ENCODE results near the gene CCDC150.
"Not testable (repeated sequence)": the region's sequence is repeated elsewhere in the genome, so short reads cannot be mapped to it uniquely, and the experiment has no call there.

Gene CCDC150
- total RNA-seq: 0 to 0.42 reads per million in 2 donors

DNA sequence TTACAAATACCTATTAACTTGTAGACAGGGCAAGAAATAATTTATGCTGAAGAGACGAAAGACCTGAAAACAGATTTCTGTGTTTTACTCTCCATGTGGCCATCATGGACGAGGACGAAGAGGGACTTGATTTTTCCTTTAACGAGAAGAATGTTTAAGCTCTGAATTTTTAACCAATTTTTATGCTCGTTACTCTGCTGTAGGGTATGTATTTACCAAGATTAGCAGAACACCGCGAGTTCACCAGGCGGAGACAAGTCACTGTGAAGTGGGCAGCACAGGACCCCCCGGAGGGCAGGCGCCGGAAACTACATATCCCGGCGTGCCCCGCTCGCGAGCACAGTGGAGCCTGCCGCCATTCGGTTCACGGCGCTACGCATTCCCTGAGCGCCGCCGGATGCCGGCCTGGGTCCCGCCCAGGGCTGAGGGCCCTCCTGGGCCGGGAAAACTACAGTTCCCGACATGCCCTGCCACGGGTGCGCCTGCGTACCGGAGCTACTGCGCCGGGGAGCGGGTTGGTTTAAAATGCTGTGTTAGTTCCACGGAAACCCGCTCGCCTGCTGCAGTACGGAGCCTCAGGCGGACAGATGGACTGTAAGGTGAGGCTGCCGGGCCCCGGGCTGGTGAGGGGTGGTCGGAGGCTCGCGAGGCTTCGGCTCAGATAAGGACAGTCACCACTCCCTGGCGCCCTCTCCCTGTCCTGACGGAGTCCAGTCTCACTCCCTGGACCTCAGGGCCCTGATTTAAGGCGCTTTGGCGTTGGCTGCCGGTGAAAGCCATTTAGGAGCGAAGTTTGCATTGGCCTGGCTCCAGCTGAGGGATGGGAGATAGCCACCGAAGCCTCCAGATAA lies at the start of gene CCDC150:
CCDC150 (plus strand) TSS at position 536 of the 851 bp plus-strand sequence; CDS start at position 588, 52 bp downstream.
- peak; percentile 89 for DNase-seq

DNA sequence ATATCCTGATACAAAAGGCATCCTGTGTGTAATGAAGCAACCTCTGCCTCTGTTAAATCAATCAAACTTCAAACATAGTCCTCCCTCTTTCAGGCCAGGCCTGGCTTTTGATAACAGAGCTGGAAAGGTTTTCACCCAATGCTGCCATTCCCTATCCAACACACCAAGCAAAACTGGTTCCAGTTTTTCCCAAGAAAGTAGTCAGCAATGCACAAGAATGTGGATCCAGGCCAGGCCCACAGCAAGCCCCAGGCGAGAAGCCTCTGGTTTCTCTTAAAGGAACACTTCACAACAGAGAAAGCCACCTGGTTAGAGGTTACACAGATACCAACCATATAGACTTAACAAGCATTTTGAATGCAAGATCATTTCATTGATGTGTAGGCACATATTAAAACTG lies 49.2 kb upstream of the CCDC150 start:
- DNase-seq: no peak

- no peak for DNase-seq
Observed at GRCh38 chr2:196591004-196591403, 48.5 kb upstream of the CCDC150 start.

DNA sequence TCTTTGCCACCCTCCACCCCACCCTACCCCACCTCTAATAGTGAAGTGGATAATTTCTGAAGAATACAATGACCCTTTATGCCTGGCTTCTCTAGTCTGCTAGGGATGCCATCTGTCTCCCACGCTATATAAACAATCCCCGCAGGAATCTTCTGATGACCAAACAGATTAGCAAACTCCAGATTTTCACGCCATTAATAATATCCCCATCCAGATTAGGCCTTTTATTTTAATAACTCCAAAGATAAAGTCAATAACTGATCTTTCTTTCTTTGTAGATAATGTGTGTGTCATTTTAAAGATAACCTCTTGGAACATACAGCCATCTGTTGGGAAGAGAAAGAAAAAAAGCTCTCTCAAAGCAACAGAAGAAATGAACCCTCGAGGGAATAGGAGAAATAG lies 47.9 kb upstream of the CCDC150 start:
- no peak for DNase-seq

DNA sequence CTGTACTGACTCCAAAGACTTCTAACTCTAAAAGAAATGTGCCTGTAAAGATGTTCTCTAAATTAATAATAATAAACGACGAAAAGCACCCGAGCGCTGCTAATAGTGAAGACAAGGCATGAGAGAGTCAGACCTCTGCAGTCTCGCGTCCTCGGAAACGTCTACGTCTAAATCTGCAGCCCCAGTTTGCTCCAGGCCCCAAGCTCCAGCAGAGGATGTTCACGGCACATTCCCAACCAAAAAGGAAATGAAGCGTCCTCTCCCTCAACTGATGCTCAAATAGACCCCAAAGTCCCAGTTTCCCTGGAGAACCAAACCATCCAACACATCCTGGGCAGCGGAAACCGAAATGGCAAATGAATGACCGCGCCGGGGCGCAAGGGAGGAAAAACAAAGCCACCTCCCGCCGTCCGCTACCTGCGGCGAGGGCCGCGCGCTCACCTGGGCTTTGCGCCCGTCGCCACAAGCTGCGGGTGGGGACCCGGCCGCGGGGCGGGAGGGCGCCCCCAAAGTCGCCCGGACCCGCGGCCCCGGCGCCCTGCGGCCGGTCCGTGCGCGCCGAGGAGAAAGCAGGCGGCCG lies 47.1 kb upstream of the CCDC150 start:
- no peak for DNase-seq

GRCh38 chr2:196592911-196593881 lies 46.3 kb upstream of the CCDC150 start, which contains the start of gene HECW2:
Gene HECW2, minus strand, starts transcription at chr2:196593554.
- DNase-seq: no peak

GRCh38 chr2:196594158-196594557 lies 45.4 kb upstream of the CCDC150 start:
- DNase-seq: no peak

GRCh38 chr2:196597531-196597930 lies 42.0 kb upstream of the CCDC150 start:
- no peak for DNase-seq

DNA sequence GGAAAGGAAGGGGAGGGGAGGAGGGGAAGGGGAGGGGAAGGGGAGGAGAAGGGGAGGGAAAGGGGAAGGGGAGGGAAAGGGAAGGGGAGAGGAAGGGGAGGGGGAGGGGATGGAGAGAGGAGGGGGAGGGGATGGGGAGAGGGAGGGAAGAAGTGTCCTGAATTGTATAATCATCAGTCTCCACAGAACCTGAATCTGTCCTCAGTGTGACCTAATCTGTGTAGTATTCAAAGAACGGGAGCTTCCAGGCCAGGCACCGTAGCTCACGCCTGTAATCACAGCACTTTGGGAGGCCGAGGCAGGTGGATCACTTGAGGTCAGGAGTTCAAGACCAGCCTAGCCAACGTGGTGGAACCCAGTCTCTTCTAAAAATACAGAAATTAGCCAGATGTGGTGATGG lies 41.1 kb upstream of the CCDC150 start:
- no peak for DNase-seq

- DNase-seq: no peak
Observed at GRCh38 chr2:196598846-196599245, 40.7 kb upstream of the CCDC150 start.

- no peak for DNase-seq
Observed at GRCh38 chr2:196601430-196602306, 37.8 kb upstream of the CCDC150 start.

GRCh38 chr2:196604196-196604595 lies 35.3 kb upstream of the CCDC150 start:
- no peak for DNase-seq

DNA sequence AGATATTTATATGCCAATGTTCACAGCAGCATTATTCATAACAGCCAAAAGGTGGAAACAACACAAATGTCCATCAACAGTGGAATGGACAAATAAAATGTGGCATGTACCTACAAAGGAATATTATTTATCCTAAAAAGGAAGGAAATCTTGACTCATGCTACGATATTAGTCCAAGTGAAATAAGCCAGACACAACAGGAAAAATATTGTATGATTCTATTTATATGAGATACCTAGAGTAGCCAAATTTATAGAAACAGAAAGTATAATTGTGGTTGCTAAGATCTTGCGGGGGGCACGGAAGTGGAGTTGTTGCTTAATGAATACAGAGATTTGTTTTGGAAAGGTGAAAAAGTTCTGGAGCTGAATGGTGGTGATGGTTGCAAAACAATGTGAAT lies 33.0 kb upstream of the CCDC150 start:
- no peak for DNase-seq

- DNase-seq: no peak
Observed at GRCh38 chr2:196607073-196607472, 32.4 kb upstream of the CCDC150 start.

GRCh38 chr2:196607896-196608295 lies 31.6 kb upstream of the CCDC150 start:
- DNase-seq: not testable (repeated sequence)

DNA sequence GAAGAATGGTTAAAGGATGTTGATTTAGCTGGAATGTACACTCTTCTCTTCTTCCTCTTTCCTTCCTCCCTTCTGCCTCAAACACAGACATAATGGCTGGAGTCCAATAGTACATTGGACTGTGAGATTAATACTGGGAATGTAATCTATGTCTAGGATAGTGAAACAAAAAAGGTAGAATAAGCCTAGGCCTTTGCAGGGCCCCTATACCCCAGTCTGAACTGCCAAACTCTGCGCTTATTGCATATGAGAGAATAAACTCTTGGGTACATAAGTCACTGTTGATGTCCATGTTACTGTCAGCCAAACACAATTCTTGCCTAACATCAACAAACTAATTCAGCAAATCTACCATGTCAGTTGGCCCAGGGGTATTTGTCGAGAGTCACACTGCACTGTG lies 29.7 kb upstream of the CCDC150 start:
- no peak for DNase-seq

DNA sequence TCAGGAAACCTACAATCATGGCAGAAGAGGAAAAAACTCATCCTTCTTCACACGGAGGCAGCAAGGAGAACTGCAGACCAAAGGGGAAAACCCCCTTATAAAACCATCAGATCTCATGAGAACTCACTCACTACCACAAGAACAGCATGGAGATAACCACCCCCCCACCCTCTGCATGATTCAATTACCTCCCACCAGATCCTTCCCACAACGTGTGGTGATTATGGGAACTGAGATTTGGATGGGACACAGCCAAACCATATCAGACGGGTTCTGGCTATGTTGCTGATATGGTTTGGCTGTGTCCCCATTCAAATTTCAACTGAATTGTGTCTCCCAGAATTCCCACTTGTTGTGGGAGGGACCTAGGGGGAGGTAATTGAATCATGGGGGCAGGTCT lies 28.7 kb upstream of the CCDC150 start:
- no peak for DNase-seq

DNA sequence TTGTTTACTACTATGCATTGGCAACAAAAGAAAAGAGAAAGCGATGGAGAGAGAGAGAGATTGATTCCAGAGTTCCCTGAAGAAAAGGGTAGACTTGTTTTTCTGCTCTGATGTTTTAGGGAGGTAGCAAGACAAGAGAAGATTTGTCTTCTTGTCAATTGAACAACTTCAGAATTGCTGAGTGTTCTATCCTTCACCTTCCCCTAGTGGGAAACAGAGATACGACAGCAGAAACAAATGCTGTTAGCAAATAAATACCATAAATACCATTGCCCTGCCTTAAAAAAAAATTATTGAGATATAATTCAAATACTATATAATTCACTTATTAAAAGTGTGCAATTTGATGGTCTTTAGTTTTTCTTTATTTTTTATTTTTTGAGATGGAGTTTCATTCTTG lies 26.2 kb upstream of the CCDC150 start:
- DNase-seq: no peak

- DNase-seq: no peak
Observed at GRCh38 chr2:196617430-196617829, 22.1 kb upstream of the CCDC150 start.

DNA sequence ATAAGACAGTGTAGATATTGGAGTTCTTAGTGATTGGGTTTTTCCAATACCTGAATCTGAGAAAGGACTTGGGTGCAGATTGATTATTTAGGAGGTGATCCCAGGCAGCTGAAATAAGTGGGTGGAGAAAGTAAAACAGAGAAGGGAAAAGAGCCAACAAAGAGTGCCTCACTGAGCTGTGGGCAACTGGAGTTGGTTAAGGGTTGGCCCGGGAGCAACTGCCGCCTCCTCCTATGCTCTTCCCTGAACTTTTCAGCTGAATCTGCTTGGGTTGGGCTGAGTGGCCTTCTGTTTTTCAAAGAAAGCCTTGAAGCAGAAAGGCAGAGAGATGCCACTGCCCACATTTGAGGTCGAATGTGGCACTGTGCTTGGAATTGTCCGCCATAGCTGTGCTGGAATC lies 20.9 kb upstream of the CCDC150 start:
- DNase-seq: no peak

- no peak for DNase-seq
Observed at GRCh38 chr2:196630531-196630930, 9.0 kb upstream of the CCDC150 start.

- DNase-seq: no peak
Observed at GRCh38 chr2:196635156-196635555, 4.4 kb upstream of the CCDC150 start.

All from T-helper 9 cell (primary cell).